Measurements from ENCODE around the gene DDX25. TPM values are rescaled to one million over a fixed set of nuclear protein-coding genes. Genes with fewer than 3 reads are reported as not detected.
"Not testable (repeated sequence)": the region's sequence is repeated elsewhere in the genome, so short reads cannot be mapped to it uniquely, and the experiment has no call there.

The DDX25 gene
- total RNA-seq (2014; rRNA removed; shearing (Covaris generic)): not detected in 2 replicates

DNA sequence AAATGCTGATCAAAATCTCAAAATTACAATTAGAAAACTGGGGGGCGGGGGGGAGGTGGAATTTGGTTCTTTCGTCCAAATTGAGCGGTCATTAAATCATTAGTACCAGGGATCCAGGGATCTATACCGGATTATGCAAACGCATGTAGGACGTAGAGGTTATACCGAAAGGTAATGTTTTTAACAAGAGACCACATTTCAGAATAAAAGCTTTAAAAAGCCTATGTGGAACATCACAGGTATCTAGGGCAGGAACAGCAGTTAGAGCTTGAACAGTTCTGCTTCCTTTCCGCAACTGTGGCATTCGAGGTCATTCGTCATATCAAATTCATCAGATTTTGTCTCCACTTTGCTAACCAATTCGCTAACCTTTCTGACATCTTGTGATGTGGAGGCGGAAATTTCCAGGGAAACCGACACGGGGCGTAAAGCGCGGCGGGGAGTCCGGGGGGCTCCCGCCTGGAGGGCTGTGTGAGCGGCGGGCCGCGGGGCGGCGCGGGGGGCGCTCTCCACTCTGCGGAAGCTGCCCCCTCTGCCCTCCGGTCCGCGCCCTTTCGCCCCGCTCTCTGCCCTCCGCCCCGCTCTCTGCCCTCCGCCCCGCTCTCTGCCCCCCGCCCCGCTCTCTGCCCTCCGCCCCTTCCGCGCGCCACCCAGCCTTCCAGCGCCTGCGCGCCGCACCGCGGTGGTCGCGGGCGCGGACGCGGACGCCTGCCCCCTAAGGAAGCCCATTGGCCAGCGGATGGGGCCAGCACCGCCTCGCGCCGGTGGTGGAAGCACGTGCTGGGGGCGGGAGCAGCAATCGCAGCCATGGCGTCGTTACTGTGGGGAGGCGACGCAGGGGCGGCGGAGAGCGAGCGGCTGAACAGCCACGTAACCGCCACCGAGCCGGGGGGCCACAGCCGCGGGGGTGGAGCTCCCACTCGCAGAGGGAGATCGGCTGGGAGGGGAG lies at the start of gene DDX25:
Gene DDX25 (plus strand): TSS at position 798 of the 949 bp plus-strand sequence. CDS start 10 bp downstream, at position 808.
- Histone ChIP-seq H3K4me3 (peak within 1 kb of the TSS; percentile 51; the same call in 1 of the 2 replicates), H3K27ac (no peak within 1 kb of the TSS)
- DNase-seq (ENCODE audit: low read depth in 1 of 2, low spot score in 2 of 2): no peak

DNA sequence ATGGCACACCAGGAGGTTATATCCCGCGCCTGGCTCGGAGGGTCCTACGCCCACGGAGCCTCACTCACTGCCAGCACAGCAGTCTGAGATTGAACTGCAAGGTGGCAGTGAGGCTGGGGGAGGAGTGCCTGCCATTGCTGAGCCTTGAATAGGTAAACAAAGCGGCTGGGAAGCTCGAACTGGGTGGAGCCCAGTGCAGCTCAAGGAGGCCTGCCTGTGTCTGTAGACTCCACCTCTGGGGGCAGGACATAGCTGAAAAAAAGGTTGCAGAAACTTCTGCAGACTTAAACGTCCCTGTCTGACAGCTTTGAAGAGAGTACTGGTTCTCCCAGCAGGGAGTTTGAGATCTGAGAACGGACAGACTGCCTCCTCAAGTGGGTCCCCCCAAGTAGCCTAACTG lies 46.6 kb upstream of the DDX25 start:
- not testable (repeated sequence) for H3K9me3 ChIP-seq (replicated peaks); H3K27me3 ChIP-seq (replicated peaks); DNase-seq (ENCODE audit: low read depth in 1 of 2, low spot score in 2 of 2); H3K4me1 ChIP-seq (replicated peaks); H3K4me3 ChIP-seq; H3K27ac ChIP-seq; H3K36me3 ChIP-seq

More for the DNA sequence above, at the start of gene DDX25:
- peaks cover 22% of the 10 kb centered on the region for H3K36me3 ChIP-seq
- H3K4me1 ChIP-seq (replicated peaks): no peaks in the 10 kb centered on the region
- no peaks in the 10 kb centered on the region for H3K9me3 ChIP-seq (replicated peaks)
- peaks cover 6% of the 10 kb centered on the region; the same call in 1 of the 2 replicates for H3K27me3 ChIP-seq (replicated peaks)

DNA sequence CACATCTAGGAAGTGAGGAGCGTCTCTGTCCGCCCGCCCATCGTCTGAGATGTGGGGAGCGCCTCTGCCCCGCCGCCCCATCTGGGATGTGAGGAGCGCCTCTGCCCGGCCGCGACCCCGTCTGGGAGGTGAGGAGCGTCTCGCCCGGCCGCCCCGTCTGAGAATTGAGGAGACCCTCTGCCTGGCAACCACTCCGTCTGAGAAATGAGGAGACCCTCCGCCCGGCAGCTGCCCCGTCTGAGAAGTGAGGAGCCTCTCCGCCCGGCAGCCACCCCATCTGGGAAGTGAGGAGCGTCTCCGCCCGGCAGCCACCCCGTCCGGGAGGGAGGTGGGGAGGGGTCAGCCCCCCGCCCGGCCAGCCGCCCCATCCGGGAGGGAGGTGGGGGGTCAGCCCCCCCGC lies 41.5 kb upstream of the DDX25 start:
- not testable (repeated sequence) for H3K9me3 ChIP-seq (replicated peaks); H3K36me3 ChIP-seq; H3K4me3 ChIP-seq; H3K4me1 ChIP-seq (replicated peaks); H3K27ac ChIP-seq; H3K27me3 ChIP-seq (replicated peaks); DNase-seq (ENCODE audit: low read depth in 1 of 2, low spot score in 2 of 2)

DNA sequence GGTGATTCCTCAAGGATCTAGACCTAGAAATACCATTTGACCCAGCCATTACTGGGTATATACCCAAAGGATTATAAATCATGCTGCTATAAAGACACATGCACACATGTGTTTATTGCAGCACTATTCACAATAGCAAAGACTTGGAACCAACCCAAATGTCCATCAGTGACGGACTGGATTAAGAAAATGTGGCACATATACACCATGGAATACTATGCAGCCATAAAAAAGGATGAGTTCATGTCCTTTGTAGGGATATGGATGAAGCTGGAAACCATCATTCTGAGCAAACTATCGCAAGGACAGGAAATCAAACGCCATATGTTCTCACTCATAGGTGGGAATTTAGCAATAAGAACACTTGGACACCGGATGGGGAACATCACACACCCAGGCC lies 39.0 kb upstream of the DDX25 start:
- not testable (repeated sequence) for H3K36me3 ChIP-seq; H3K9me3 ChIP-seq (replicated peaks); DNase-seq (ENCODE audit: low read depth in 1 of 2, low spot score in 2 of 2)

DNA sequence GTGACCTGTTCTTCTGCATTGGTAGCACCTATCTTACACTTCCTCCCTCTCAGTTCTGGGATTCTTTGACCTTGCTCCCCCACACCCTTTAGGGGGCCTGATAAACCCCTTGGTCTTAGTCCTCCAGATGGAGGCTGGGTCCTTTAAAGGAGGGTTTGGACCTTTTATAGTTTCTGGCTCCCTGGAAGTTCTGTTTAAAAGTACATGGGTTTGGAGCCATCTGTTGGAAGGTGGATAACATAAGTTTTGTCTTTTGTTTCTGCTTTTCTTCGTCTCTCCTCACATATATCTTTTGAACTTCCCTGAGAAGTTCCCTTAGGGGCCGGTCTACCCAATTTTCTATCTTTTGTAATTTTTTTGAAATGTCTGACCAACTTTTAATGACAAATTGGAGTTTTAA lies 34.8 kb upstream of the DDX25 start:
- Histone ChIP-seq H3K4me1 (replicated peaks) (no peaks in the 10 kb centered on the region), H3K36me3 (no peaks in the 10 kb centered on the region), H3K27me3 (replicated peaks) (no peaks in the 10 kb centered on the region), H3K9me3 (replicated peaks) (no peaks in the 10 kb centered on the region), H3K27ac (no peak overlapping the region), H3K4me3 (no peak overlapping the region)
- no peak for DNase-seq (ENCODE audit: low read depth in 1 of 2, low spot score in 2 of 2)

More for the DNA sequence above, 39.0 kb upstream of the DDX25 start:
- H3K4me3 ChIP-seq; H3K27ac ChIP-seq; H3K27me3 ChIP-seq (replicated peaks); H3K4me1 ChIP-seq (replicated peaks): not testable (repeated sequence)

DNA sequence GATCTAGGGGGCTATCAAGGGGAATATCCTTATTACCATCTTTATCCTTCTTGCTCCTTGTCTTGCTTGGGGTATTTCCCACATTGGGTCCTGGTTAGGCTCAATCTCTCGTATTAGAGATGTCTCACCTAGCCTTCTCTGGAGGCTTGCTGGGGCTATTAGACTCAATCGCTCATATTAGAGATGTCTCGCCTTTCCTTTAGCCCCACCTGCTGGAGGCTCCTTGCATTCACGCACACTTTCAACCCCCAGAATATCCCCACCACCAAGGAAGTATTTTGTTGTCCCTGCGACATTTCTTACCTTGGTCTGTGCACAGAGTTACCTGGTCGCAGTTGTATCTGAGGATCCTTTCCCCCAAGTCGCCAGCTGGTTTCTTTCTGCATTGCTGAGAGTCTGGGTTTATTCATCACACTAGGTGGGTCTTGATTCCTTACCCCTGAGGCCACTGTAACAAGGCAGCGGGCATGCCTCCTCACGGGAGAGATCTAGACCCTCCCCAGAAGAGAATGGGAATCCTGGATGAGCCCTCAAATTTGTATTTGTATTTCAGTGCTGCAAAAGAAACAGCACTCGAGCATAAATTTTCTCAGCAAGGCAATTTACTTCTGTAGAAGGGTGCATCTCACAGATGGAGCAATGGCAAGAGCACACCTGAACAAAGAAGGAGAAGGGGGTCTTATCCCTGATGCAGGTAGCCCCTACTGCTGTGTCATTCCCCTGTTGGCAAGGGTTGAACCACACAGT lies 32.7 kb upstream of the DDX25 start:
- H3K4me3 ChIP-seq: no peak overlapping the region
- no peaks in the 10 kb centered on the region for H3K4me1 ChIP-seq (replicated peaks)
- H3K27ac ChIP-seq: no peak overlapping the region
- no peaks in the 10 kb centered on the region for H3K9me3 ChIP-seq (replicated peaks)
- H3K27me3 ChIP-seq (replicated peaks): no peaks in the 10 kb centered on the region
- no peak for DNase-seq (ENCODE audit: low read depth in 1 of 2, low spot score in 2 of 2)
- no peaks in the 10 kb centered on the region for H3K36me3 ChIP-seq

DNA sequence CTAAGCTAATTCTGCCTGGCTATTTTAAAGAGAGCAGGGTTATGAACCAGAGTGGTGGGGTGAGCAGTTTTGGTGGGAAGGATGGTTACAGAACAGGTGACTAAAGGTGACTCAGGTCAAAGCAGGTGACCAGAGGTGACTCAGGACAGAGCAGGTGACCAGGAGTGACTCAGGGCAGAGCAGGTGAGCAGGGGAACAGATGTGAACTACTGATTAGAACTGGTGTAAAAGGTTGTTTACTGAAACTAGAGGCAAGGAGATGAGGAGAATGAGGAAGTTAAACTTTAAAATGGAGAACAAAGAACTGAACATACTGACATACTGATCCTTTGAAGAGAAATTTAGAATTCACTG lies 32.2 kb upstream of the DDX25 start:
- H3K4me1 ChIP-seq (replicated peaks): no peaks in the 10 kb centered on the region
- no peak for DNase-seq (ENCODE audit: low read depth in 1 of 2, low spot score in 2 of 2)
- no peaks in the 10 kb centered on the region for H3K9me3 ChIP-seq (replicated peaks)
- no peaks in the 10 kb centered on the region for H3K27me3 ChIP-seq (replicated peaks)
- H3K36me3 ChIP-seq: no peaks in the 10 kb centered on the region
- H3K27ac ChIP-seq: no peak overlapping the region
- H3K4me3 ChIP-seq: no peak overlapping the region

DNA sequence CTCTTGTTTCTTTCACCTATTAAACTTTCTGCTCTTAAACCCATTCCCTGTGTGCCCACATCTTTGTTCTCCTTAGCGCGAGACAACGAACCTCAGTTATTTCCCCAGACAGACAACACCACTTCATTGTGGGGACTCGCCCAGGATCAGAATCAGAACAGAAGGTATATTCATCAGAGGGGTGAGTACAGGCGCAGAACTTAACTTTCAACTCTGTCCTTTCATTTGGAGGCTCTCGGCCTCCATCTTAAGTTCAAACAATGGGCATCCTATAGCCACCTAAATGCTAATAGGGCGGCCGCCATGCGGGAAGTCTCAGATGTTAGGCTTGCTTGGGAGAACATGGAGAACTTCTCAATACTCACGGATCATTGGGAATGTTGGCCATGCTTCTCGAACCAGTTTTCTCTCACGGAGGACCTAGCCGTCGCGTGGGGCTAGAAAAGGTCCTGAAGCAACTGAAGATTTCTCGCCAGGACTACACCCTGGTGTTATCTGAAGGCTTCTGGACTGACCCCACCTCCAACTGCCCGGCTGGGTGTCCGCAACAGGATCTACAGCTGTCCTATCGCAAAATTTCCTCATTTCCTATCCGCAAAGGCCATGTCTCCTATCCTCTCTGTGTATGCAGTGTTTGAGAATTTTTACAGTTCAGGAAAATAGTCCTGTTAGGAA lies 30.3 kb upstream of the DDX25 start:
- Histone ChIP-seq H3K9me3 (replicated peaks) (no peaks in the 10 kb centered on the region), H3K27ac (no peak overlapping the region), H3K4me1 (replicated peaks) (no peaks in the 10 kb centered on the region), H3K27me3 (replicated peaks) (no peaks in the 10 kb centered on the region), H3K4me3 (no peak overlapping the region), H3K36me3 (no peaks in the 10 kb centered on the region)
- DNase-seq (ENCODE audit: low read depth in 1 of 2, low spot score in 2 of 2): no peak

DNA sequence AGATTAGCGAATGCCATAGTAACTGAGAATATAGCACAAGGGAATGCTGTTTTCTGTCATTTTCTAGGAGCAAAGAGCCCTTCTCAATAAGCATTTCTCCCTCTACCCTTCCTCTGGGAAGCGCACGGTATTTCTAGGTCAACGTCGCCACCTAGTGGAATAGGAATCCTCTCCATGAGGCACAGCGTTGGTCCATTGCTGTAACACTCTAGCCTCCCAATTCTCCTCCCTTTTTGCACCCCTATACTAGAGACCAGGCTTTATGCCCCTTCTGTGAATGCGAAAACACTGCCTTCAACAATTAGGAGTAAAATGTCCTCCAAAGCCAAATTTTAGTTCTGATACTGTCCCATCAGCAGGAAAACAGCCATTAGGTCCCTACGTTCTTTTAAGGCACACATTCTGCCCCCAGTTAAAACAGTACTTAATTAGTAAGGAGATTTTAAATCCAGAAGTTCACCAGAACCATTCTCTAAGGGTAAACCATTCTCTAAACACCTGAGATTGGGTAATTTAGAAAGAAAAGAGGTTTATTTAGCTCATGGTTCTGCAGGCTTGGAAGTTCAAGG lies 29.7 kb upstream of the DDX25 start:
- H3K27me3 ChIP-seq (replicated peaks): no peaks in the 10 kb centered on the region
- H3K4me3 ChIP-seq: no peak overlapping the region
- no peaks in the 10 kb centered on the region for H3K4me1 ChIP-seq (replicated peaks)
- H3K36me3 ChIP-seq: no peaks in the 10 kb centered on the region
- H3K27ac ChIP-seq: no peak overlapping the region
- no peaks in the 10 kb centered on the region for H3K9me3 ChIP-seq (replicated peaks)
- peak; percentile 20 to 43 for DNase-seq (ENCODE audit: low read depth in 1 of 2, low spot score in 2 of 2)

DNA sequence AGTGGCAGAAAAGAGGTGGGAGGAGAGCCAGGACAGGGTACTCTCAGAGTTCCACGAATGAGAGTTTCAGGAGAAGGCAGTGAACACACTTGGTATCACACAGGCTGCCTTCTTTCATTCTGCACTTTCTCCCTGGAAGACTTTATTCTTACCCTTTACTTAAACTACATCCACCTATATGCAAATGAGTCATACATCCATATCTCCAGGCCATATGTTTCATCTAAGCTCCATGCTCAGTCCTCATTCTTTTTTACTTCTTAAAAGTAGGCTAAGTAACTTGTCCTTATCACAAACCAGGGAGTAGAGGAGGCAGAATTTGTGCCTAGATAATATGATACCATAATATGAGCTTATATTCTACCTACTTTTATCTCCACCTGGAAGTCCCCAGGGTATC lies 23.0 kb upstream of the DDX25 start:
- Histone ChIP-seq H3K4me1 (replicated peaks) (0 out of 2 replicates have a peak, but pooled peaks cover 3% of the 10 kb centered on the region), H3K27me3 (replicated peaks) (no peaks in the 10 kb centered on the region), H3K4me3 (no peak overlapping the region), H3K27ac (no peak overlapping the region), H3K36me3 (no peaks in the 10 kb centered on the region), H3K9me3 (replicated peaks) (no peaks in the 10 kb centered on the region)
- no peak for DNase-seq (ENCODE audit: low read depth in 1 of 2, low spot score in 2 of 2)

DNA sequence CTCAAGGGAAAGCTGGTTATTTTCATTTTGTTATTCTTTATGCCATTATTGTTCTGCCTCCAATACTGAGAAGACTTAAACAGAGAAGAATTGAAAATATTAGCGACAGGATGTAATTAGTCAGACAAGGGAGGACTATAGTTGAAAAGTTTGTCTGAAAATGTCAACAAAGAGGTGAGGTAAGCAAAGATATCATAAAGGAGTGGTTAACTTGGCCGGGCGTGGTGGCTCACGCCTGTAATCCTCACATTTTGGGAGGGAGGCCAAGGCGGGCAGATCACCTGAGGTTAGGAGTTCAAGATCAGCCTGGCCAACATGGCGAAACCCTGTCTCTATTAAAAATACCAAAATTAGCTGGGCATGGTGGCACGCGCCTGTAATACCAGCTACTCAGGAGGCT lies 20.9 kb upstream of the DDX25 start:
- Histone ChIP-seq H3K4me1 (replicated peaks) (peaks cover 7% of the 10 kb centered on the region; the same call in 1 of the 2 replicates), H3K9me3 (replicated peaks) (no peaks in the 10 kb centered on the region), H3K36me3 (peaks cover 6% of the 10 kb centered on the region), H3K27ac (no peak overlapping the region), H3K4me3 (no peak overlapping the region), H3K27me3 (replicated peaks) (no peaks in the 10 kb centered on the region)
- DNase-seq (ENCODE audit: low read depth in 1 of 2, low spot score in 2 of 2): no peak

DNA sequence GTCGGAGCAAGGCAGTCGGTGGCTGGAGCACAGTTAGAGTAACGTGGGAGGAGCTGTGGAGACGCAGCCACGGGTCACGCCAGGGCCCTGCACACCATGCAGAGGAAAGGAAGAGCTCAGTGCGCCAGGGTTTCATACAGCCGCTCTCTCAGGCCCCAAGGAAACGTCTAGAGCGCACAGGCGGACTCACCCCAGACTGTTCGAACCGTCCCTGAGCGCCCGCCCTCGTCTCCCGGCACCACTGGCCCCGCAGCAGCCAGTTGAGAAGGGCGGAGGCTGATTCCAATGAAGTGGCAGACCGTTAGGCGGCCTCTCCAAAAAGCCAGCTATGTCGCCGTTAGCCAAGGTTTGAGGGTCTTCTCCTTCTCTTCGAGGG lies 17.3 kb upstream of the DDX25 start:
- Histone ChIP-seq H3K27ac (peak overlapping the region; percentile 93), H3K27me3 (replicated peaks) (no peaks in the 10 kb centered on the region), H3K9me3 (replicated peaks) (no peaks in the 10 kb centered on the region), H3K4me1 (replicated peaks) (peaks cover 26% of the 10 kb centered on the region), H3K4me3 (peak overlapping the region; percentile 87), H3K36me3 (peaks cover 11% of the 10 kb centered on the region)
- DNase-seq (ENCODE audit: low read depth in 1 of 2, low spot score in 2 of 2): peak; percentile 53 to 78

Data from SJSA1 (cell line).